ENCODE measurements around the gene GPR162. TPM values are rescaled to one million over a fixed set of nuclear protein-coding genes. Genes with fewer than 3 reads are reported as not detected.

Gene GPR162
- total RNA-seq, 1 donor, result 3.0 TPM

DNA sequence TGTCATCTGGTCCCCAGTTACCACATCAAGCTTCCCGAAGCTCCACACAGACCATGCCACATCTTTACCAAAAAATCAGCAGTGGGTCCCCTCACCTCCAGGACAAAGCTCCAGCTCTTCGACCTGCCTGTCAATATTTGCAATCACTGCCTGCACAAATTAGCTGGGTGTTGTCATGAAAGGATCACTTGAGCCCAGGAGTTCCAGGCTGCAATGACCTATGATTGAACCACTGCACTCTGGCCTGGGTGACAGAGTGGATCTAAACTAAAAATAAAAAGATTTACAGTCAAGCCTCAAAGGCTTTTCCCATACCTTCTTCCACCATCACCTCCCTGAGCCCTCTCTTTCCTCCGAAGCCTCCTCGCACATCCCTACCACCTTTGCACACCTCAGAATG is 25.0 kb upstream of the GPR162 start:
- no peak overlapping the region for H3K4me3 ChIP-seq (ENCODE audit: low read depth, low read length)
- DNase-seq (ENCODE audit: low read depth), result no peak
- no peak for TF ChIP-seq CTCF (IDR thresholded peaks at IDR 0.05; ENCODE audit: insufficient read depth, low read depth, low read length)

- TF ChIP-seq CTCF (IDR thresholded peaks at IDR 0.05; ENCODE audit: insufficient read depth, low read depth, low read length), result no peak
- H3K4me3 ChIP-seq (ENCODE audit: low read depth, low read length), result no peak overlapping the region
- no peak for DNase-seq (ENCODE audit: low read depth)
These were observed 22.5 kb upstream of the GPR162 start for GRCh38 chr12:6799147-6799546.

DNA sequence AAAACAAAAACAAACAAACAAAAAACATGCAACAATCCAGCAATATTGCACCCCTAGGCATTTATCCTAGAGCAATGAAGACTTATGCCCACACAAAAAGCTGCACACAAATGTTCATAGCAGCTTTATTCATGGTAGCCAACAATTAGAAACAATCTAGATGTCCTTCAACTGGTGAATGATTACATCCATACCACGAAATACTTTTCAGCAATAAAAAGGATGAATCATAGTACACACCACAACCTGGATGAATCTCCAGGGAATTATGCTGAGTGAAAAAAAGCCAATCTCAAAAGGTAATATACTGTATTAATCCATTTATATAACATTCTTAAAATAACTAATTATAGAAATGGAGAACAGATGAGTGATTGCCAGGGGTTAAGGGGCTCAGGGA is 14.5 kb upstream of the GPR162 start:
- no peak overlapping the region for H3K4me3 ChIP-seq (ENCODE audit: low read depth, low read length)
- no peak for TF ChIP-seq CTCF (IDR thresholded peaks at IDR 0.05; ENCODE audit: insufficient read depth, low read depth, low read length)
- DNase-seq (ENCODE audit: low read depth), result no peak

DNA sequence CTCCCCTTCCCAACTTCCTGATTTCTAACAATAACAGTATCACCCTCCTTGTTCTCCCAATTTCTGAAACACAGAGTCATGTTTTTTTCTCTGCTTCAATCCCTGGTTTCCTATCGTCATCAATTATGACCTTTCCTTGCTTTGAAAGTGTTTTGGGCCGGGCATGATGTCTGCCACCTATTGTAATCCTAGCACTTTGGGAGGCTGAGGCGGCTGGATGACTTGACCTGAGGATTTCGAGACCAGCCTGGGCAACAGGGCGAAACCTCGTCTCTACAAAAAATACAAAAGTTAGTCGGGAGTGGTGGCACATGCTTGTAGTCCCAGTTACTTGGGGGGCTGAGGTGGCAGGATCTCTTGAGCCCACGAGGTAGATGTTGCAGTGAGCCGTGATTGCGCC is 12.6 kb upstream of the GPR162 start:
- no peak for TF ChIP-seq CTCF (IDR thresholded peaks at IDR 0.05; ENCODE audit: insufficient read depth, low read depth, low read length)
- no peak overlapping the region for H3K4me3 ChIP-seq (ENCODE audit: low read depth, low read length)
- no peak for DNase-seq (ENCODE audit: low read depth)

DNA sequence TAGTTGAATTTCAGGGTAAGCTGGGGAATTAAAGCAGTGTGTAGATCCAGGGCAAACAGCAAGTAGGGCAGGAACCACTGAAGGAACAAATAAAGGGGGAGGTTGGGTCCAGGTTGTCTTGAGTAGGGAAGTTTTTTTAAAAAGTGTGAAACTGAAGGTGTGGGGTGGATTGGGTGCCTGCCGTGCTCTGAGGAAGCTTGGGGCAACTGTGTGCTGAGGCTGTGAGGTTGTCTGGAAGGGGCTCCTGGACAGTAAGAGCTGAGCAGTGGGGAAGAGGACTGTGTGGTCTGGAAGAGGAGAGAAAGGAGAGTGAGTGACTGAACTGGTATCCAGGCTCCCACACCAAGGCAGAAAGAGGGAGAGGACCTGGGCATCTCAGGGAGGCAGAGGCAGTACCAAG is 10.9 kb upstream of the GPR162 start:
- H3K4me3 ChIP-seq (ENCODE audit: low read depth, low read length), result no peak overlapping the region
- TF ChIP-seq CTCF (IDR thresholded peaks at IDR 0.05; ENCODE audit: insufficient read depth, low read depth, low read length), result no peak
- DNase-seq (ENCODE audit: low read depth), result no peak

GRCh38 chr12:6813363-6813762 is 8.3 kb upstream of the GPR162 start:
- no peak overlapping the region for H3K4me3 ChIP-seq (ENCODE audit: low read depth, low read length)
- TF ChIP-seq CTCF (IDR thresholded peaks at IDR 0.05; ENCODE audit: insufficient read depth, low read depth, low read length), result no peak
- no peak for DNase-seq (ENCODE audit: low read depth)

DNA sequence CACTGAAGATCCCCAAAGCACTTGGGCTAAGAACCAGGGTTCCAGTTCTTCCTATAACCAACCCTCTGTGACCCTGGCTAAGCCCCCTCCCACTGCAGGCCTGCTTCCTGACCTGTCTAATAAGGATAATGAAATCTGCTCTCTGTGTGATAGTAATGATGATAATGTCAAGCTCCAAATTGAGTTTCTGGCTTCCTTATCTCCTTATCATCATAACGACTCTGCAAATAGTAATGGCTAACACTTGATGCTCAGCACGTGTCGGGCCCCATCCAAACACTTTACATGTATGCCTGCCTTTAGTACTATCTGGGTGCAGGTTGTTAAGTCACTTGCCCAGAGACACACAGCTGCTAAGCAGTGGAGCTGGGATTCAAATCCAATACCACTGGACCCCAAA is 5.0 kb upstream of the GPR162 start:
- TF ChIP-seq CTCF (IDR thresholded peaks at IDR 0.05; ENCODE audit: insufficient read depth, low read depth, low read length), result no peak
- H3K4me3 ChIP-seq (ENCODE audit: low read depth, low read length), result no peak overlapping the region
- no peak for DNase-seq (ENCODE audit: low read depth)
